HUDEP-2 (cell line): ENCODE results near the gene CTSG.
"Not testable (repeated sequence)": the region's sequence is repeated elsewhere in the genome, so short reads cannot be mapped to it uniquely, and the experiment has no call there.

Experiments
- DNase-seq, 76 experiments: peaks; one replicate each; lab custom pipeline; 2025; ENCODE audit not compliant: unreplicated experiment in 76 of 76; lab: John Stamatoyannopoulos, UW

Gene CTSG

GRCh38 chr14:24549064-24549463 lies 27.0 kb downstream of the CTSG start:
- not testable (repeated sequence) for DNase-seq

GRCh38 chr14:24542346-24542936 lies 33.6 kb downstream of the CTSG start:
- no peak for DNase-seq

GRCh38 chr14:24535737-24536136 lies 40.3 kb downstream of the CTSG start:
- DNase-seq: no peak

GRCh38 chr14:24534286-24534685 lies 41.8 kb downstream of the CTSG start:
- DNase-seq: no peak

GRCh38 chr14:24525877-24526620 lies 50.0 kb downstream of the CTSG start:
- DNase-seq: not testable (repeated sequence)
